Measurements from ENCODE around the gene ORC5.
"Not testable (repeated sequence)": the region's sequence is repeated elsewhere in the genome, so short reads cannot be mapped to it uniquely, and the experiment has no call there.

ORC5 gene

DNA sequence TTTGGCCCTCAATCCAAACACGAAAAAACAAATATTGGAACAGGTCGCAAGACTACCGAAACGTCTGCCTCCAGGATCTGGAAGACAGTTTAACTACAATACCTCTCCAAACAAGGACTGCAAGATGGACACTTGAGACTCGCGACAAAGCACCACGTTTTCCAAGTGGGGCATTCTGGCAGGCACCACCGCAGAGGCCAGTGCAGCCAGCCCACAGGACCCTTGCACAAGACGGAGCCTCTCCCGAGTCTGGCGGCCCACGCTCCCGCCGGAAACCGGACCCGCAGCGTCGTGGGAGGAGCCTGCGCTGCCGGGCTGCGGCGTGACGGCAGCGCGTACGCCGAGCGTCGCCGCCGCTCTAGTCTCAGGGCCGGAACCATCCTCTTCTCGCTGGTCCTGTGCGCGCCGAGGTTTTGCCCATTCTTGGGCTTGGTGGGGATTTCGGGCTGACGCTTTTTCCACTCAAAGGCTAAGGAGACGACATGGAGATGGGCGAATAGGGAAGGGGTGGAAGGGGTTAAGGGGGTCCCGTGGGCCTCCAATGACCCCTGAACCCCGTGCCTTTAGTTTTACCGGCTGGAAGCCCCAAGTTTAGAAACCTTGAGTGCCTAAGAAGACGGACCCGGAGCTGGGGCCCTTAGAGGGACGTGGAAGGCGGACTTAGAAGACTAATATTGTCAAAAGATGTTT, at the start of gene ORC5:
Gene ORC5 (minus strand): TSS at position 283 of the 690 bp plus-strand sequence. CDS start 109 bp downstream, at position 174.
- peak; percentile 99 for ATAC-seq
- peak within 1 kb of the TSS; percentile 96 to 98 for H3K4me3 Mint-ChIP-seq
- H3K27ac Mint-ChIP-seq, result peak within 1 kb of the TSS; percentile 97 to 98
- peak; percentile 78 to 82 for DNase-seq
- H3K9me3 Mint-ChIP-seq, result no peaks in the 10 kb centered on the region
- peaks cover 11% of the 10 kb centered on the region for H3K27me3 Mint-ChIP-seq
- peaks cover 21% of the 10 kb centered on the region for H3K4me1 Mint-ChIP-seq

DNA sequence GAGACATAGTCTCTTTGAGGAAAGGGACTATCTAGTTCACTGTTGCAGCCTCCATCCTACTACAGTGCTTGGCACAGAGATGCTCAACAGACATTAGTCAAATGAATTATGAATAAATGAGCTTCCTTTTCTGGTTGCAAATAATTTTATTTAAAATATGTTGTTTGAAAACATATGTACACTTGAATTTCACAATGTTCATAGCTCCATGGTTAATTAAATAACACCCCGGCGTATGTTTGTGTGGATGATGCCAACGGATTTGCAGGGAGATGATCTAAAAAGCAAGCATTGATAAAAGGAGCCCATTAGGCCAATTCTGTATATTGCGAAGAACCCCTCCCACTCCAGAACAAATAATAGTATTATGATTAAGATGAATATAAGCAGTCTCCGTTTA, 47.8 kb upstream of the ORC5 start:
- Mint-ChIP-seq H3K4me1 (no peaks in the 10 kb centered on the region), H3K9me3 (no peaks in the 10 kb centered on the region), H3K4me3 (no peak overlapping the region), H3K27me3 (peaks cover 14% of the 10 kb centered on the region), H3K27ac (no peak overlapping the region)
- DNase-seq (no peak), ATAC-seq (no peak)

DNA sequence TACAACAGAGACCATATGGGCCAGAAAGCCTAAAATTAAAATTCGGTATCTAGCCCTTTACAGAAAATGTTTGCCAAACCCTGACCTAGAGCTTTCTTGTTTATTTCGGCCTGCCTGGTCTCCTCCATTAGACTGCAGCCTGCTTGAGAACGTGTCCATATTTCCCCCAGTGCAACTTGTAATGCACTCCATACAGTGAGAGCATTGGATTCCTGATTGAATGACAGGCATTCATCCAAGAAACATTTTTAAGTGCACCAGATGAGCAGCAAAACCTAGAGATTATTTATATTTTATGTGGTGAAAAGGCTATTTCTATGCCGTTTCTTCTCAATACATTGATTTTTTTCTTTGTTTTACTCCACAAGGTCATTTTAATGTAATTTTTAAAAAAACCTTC, 47.4 kb upstream of the ORC5 start:
- DNase-seq (no peak), ATAC-seq (no peak)
- Mint-ChIP-seq H3K4me1 (no peaks in the 10 kb centered on the region), H3K27me3 (peaks cover 13% of the 10 kb centered on the region), H3K9me3 (no peaks in the 10 kb centered on the region), H3K4me3 (no peak overlapping the region), H3K27ac (no peak overlapping the region)

GRCh38 chr7:104254696-104255095, 46.9 kb upstream of the ORC5 start:
- DNase-seq (no peak), ATAC-seq (no peak)
- Mint-ChIP-seq H3K27ac (no peak overlapping the region), H3K27me3 (peaks cover 11% of the 10 kb centered on the region), H3K4me1 (no peaks in the 10 kb centered on the region), H3K9me3 (no peaks in the 10 kb centered on the region), H3K4me3 (no peak overlapping the region)

- H3K4me1 Mint-ChIP-seq, result no peaks in the 10 kb centered on the region
- H3K9me3 Mint-ChIP-seq, result no peaks in the 10 kb centered on the region
- no peak for ATAC-seq
- H3K27ac Mint-ChIP-seq, result no peak overlapping the region
- no peak overlapping the region for H3K4me3 Mint-ChIP-seq
- H3K27me3 Mint-ChIP-seq, result peaks cover 19% of the 10 kb centered on the region
- DNase-seq, result no peak
Observed at GRCh38 chr7:104252409-104253134, 44.8 kb upstream of the ORC5 start.

DNA sequence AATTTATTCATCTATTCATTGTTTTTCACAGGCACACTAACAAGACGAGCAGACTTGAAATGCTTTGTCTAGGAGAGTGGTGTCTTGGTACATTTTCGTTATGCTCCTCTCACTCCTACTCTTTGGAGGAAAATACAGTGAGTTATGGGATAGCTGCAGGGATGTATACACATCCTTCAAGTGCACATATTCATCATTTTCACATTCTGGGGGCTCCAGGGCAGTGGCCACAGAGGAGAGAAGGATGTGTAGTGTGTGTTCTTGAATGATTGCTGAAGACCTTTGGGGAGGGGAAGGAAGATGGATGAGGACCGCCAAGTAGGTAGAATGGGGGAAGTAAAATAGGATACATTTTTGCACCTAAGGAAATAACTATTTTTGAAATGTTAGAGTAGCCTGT, 34.8 kb upstream of the ORC5 start:
- Mint-ChIP-seq H3K4me3 (no peak overlapping the region), H3K27ac (no peak overlapping the region), H3K27me3 (peaks cover 30% of the 10 kb centered on the region), H3K9me3 (no peaks in the 10 kb centered on the region), H3K4me1 (no peaks in the 10 kb centered on the region)
- no peak for ATAC-seq
- DNase-seq, result no peak

- no peak for ATAC-seq
- Mint-ChIP-seq H3K4me1 (no peaks in the 10 kb centered on the region), H3K9me3 (no peaks in the 10 kb centered on the region), H3K27me3 (peaks cover 25% of the 10 kb centered on the region), H3K27ac (no peak overlapping the region), H3K4me3 (no peak overlapping the region)
- no peak for DNase-seq
Observed at GRCh38 chr7:104241538-104242209, 33.9 kb upstream of the ORC5 start.

DNA sequence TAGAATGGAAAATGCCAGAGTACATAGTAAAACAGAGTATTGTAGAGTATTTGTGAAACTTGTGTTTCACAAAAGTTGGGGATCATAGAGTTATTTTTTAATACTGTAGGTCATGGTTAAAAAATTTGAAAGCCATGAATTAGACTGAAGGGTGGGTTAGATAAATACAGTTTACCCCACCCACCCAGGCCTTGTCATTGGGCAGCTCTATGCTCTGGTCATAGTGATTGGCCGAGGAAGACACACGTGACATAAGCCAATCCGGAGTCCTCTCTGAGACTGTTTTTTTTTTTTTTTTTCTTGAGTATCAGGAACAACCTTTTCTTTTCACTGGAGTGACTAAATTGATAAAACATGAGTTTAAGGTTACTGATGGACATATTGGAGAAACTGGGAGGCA, 33.3 kb upstream of the ORC5 start:
- no peaks in the 10 kb centered on the region for H3K9me3 Mint-ChIP-seq
- no peak for ATAC-seq
- peaks cover 25% of the 10 kb centered on the region for H3K27me3 Mint-ChIP-seq
- no peak overlapping the region for H3K4me3 Mint-ChIP-seq
- no peaks in the 10 kb centered on the region for H3K4me1 Mint-ChIP-seq
- DNase-seq, result no peak
- H3K27ac Mint-ChIP-seq, result no peak overlapping the region

- no peak for DNase-seq
- Mint-ChIP-seq H3K4me1 (no peaks in the 10 kb centered on the region), H3K9me3 (no peaks in the 10 kb centered on the region), H3K27me3 (peaks cover 25% of the 10 kb centered on the region), H3K27ac (no peak overlapping the region), H3K4me3 (no peak overlapping the region)
- ATAC-seq, result no peak
Observed at GRCh38 chr7:104240401-104240800, 32.6 kb upstream of the ORC5 start.

DNA sequence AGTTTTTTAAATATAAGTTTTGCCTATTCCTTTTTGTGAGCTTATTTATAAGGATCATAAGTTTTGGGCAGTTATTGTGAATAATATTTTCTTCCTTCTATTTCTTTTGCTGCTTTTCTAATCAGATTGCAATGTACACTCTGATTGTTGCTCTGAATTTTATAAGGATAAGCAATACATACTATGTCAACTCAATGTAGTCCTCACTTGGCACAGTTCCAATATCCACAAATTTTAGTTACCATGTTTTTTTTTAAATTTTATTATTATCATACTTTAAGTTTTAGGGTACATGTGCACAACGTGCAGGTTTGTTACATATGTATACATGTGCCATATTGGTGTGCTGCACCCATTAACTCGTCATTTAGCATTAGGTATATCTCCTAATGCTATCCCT, 27.2 kb upstream of the ORC5 start:
- not testable (repeated sequence) for ATAC-seq, DNase-seq, H3K4me1 Mint-ChIP-seq, H3K27ac Mint-ChIP-seq, H3K9me3 Mint-ChIP-seq, H3K4me3 Mint-ChIP-seq
- peaks cover 36% of the 10 kb centered on the region for H3K27me3 Mint-ChIP-seq

- no peaks in the 10 kb centered on the region for H3K9me3 Mint-ChIP-seq
- peak; percentile 81 for ATAC-seq
- no peak overlapping the region for H3K27ac Mint-ChIP-seq
- H3K4me3 Mint-ChIP-seq, result no peak overlapping the region
- no peaks in the 10 kb centered on the region for H3K4me1 Mint-ChIP-seq
- peaks cover 21% of the 10 kb centered on the region for H3K27me3 Mint-ChIP-seq
- peak; percentile 30 to 38 for DNase-seq
Observed at GRCh38 chr7:104231054-104232046, 23.5 kb upstream of the ORC5 start.

GRCh38 chr7:104230606-104231005, 22.8 kb upstream of the ORC5 start:
- no peak overlapping the region for H3K27ac Mint-ChIP-seq
- H3K4me1 Mint-ChIP-seq, result no peaks in the 10 kb centered on the region
- H3K4me3 Mint-ChIP-seq, result no peak overlapping the region
- ATAC-seq, result no peak
- H3K27me3 Mint-ChIP-seq, result peaks cover 21% of the 10 kb centered on the region
- no peak for DNase-seq
- no peaks in the 10 kb centered on the region for H3K9me3 Mint-ChIP-seq

DNA sequence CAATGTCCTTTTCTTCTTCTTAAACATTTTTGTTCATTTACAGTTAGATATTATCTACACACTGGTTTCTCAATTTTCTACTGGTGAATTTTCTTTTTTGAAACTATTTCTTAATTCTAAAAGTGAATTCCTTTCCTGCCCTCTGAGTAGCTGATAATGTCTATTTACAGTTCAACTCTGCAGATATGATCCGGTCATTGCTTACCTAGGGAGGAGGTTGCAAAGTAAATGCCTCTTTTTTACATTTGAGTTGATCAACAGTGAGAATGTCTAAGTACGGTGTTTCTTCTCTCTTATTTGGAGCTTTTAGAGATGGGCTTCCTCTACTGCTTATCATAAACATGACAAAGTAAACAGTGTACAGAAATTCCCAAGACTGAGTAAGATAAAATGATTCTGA, 20.6 kb upstream of the ORC5 start:
- ATAC-seq (no peak), DNase-seq (no peak)
- no peak overlapping the region for H3K4me3 Mint-ChIP-seq
- H3K27ac Mint-ChIP-seq, result no peak overlapping the region
- H3K9me3 Mint-ChIP-seq, result no peaks in the 10 kb centered on the region
- no peaks in the 10 kb centered on the region for H3K4me1 Mint-ChIP-seq
- peaks cover 18% of the 10 kb centered on the region for H3K27me3 Mint-ChIP-seq

DNA sequence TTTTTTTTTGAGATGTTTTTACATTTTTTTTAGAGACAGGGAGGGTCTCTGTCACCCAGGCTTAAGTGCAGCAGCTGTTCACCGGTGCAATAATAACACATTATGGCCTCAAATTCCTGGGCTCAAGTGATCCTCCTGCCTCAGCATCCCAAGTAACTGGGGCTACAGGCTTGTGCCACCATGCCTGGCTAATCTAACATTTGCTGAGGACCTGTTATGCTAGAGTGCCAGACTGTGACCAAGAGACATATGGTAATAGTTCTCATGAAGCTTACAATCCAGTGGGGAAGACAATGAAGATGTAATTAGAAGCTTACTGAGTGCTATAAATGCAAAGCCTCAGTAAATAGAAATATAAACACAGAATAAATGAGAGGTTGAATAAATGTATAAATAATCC, 17.6 kb upstream of the ORC5 start:
- Mint-ChIP-seq H3K27ac (no peak overlapping the region), H3K27me3 (peaks cover 10% of the 10 kb centered on the region), H3K9me3 (peaks cover under 1 to 4% of the 10 kb centered on the region in 2 donors), H3K4me1 (no peaks in the 10 kb centered on the region), H3K4me3 (no peak overlapping the region)
- no peak for ATAC-seq
- DNase-seq, result no peak

DNA sequence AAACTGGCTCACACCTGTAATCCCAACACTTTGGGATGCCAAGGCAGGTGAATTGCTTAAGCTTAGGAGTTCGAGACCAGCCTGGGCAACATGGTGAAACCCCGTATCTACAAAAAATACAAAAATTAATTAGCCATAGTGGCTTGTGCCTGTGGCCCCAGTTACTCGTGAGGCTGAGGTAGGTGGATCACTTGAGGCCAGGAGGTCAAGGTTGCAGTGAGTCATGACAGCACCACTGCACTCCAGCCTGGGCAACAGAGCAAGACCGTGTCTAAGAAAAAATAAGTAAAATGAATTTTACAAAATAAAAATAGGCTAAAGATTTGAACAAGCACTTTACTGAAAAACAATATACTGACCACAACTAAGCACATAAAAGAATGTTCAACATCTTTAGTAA, 9.8 kb upstream of the ORC5 start:
- Mint-ChIP-seq H3K27ac (no peak overlapping the region), H3K9me3 (peaks cover 10 to 11% of the 10 kb centered on the region in 2 donors), H3K27me3 (peaks cover under 1% of the 10 kb centered on the region), H3K4me3 (no peak overlapping the region), H3K4me1 (no peaks in the 10 kb centered on the region)
- ATAC-seq (no peak), DNase-seq (no peak)

Data from stimulated activated naive CD8-positive, alpha-beta T cell treated with anti-CD3 and anti-CD28 coated beads, Interleukin-15, amount 100 ng/mL, for 72 hours (primary cell).